ENCODE results near the gene THOC2.
"Not testable (repeated sequence)": the region's sequence is repeated elsewhere in the genome, so short reads cannot be mapped to it uniquely, and the experiment has no call there.

DNA sequence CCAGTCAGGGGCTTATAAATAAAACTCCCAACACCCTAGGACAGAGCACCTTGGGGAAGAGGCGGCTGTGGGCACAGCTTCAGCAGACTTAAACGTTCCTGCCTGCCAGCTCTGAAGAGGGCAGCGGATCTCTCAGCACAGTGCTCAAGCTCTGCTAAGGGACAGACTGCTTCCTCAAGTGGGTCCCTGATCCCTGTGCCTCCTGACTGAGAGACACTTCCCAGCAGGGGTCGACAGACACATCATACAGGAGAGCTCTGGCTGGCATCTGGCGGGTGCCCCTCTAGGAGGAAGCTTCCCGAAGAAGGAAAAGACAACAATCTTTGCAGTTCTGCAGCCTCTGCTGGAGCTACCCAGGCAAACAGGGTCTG lies 84.1 kb downstream of the THOC2 start:
- not testable (repeated sequence) for TF ChIP-seq JUN (IDR thresholded peaks at IDR 0.05; ENCODE audit: low read depth, low read length); BACH1 (IDR thresholded peaks at IDR 0.05; ENCODE audit: low read length); RAD21 (IDR thresholded peaks at IDR 0.05 in 1 of 2, conservative IDR thresholded peaks at IDR 0.05 in 1 of 2; ENCODE audit: low read depth in 2 of 2, low read length in 2 of 2); CHD1 (IDR thresholded peaks at IDR 0.05; ENCODE audit: low read depth, low read length); CEBPB (IDR thresholded peaks at IDR 0.05; ENCODE audit: low read depth, low read length); RFX5 (IDR thresholded peaks at IDR 0.05; ENCODE audit: borderline replicate concordance, low read depth, low read length)
- TF ChIP-seq, protein P1, sequence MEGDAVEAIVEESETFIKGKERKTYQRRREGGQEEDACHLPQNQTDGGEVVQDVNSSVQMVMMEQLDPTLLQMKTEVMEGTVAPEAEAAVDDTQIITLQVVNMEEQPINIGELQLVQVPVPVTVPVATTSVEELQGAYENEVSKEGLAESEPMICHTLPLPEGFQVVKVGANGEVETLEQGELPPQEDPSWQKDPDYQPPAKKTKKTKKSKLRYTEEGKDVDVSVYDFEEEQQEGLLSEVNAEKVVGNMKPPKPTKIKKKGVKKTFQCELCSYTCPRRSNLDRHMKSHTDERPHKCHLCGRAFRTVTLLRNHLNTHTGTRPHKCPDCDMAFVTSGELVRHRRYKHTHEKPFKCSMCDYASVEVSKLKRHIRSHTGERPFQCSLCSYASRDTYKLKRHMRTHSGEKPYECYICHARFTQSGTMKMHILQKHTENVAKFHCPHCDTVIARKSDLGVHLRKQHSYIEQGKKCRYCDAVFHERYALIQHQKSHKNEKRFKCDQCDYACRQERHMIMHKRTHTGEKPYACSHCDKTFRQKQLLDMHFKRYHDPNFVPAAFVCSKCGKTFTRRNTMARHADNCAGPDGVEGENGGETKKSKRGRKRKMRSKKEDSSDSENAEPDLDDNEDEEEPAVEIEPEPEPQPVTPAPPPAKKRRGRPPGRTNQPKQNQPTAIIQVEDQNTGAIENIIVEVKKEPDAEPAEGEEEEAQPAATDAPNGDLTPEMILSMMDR (IDR thresholded peaks at IDR 0.05; ENCODE audit: control extremely low read depth in 1 of 3, insufficient read depth in 1 of 3, low read depth in 1 of 3, low read length in 3 of 3), result not testable (repeated sequence)
- TF ChIP-seq, protein P2, sequence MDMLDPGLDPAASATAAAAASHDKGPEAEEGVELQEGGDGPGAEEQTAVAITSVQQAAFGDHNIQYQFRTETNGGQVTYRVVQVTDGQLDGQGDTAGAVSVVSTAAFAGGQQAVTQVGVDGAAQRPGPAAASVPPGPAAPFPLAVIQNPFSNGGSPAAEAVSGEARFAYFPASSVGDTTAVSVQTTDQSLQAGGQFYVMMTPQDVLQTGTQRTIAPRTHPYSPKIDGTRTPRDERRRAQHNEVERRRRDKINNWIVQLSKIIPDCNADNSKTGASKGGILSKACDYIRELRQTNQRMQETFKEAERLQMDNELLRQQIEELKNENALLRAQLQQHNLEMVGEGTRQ (IDR thresholded peaks at IDR 0.05; ENCODE audit: low read length), result not testable (repeated sequence)
